Erythroblast (primary cell): ENCODE results near the gene NDUFS6.

Experiments
- DNase-seq, 2 experiments: peaks; one replicate each; lab custom pipeline; 2025; lab: John Stamatoyannopoulos, UW
- GATA1 ChIP-seq: IDR thresholded peaks from 2 replicates; pipeline ENCODE4 v1.6.1; 2011; ENCODE audit warnings: low read depth, mild to moderate bottlenecking, control low read depth, low read length, moderate library complexity
- POLR2A ChIP-seq: IDR thresholded peaks from 2 replicates; pipeline ENCODE4 v1.6.1; 2011; ENCODE audit warnings: mild to moderate bottlenecking, low read length

The NDUFS6 gene

DNA sequence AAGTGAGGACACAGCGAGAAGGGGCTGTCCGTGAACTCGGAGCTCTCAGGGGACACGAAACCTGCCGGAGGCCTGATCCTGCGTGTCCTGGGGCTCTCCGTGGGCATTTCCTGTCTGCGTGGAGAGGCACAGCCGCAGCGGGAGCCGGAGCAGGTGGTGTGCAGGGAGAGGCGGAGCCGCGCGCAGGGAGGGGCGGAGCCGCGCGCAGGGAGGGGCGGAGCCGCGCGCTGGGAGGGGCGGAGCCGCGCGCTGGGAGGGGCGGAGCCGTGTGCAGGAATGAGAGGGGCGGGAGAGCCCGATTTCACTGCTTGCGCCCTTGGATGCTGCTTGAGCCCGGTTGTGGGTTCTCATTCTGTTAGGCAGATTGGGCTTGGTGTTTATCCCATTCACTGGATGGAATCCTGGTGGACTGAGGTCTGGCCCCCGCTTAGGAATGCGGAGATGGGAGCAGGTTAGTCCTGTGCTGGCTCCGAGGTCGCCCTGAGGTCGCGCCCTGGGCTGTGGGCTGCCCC lies 26.7 kb downstream of the NDUFS6 start:
- TF ChIP-seq GATA1 (no peak), POLR2A (no peak)
- DNase-seq: peak in 1 of 2 experiments; percentile 20

DNA sequence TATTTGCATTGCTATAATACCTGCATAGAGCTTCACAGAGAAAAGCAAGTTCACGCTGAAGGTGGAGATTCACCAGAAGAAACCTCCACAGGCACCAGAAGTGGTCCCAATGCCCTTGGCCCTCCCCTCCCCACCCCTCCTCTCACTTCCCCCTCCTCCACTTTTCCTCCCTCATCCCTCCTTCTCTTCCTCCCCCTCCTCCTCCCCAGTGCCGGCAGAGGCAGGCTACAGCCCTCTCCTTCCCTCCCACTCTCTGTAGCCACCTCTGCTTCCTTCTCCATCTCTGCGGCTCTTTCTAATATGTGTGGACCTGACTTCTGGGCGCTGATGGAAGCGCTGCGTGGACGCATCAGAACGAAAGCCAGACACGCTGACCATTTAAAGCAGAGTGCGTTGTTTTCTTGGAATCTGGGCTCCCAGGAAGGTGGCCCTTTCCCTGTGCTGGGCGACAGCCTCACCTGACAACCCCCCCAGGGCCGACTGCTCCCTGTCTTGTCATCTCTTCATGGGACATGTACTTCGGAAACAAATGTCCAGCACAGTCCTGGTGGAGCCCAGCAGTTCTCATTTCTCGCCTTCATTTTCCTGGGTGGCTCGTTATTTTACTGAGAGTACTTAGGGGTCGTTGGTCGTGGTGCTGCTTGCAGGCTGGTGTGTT lies 29.5 kb downstream of the NDUFS6 start:
- no peak for DNase-seq

DNA sequence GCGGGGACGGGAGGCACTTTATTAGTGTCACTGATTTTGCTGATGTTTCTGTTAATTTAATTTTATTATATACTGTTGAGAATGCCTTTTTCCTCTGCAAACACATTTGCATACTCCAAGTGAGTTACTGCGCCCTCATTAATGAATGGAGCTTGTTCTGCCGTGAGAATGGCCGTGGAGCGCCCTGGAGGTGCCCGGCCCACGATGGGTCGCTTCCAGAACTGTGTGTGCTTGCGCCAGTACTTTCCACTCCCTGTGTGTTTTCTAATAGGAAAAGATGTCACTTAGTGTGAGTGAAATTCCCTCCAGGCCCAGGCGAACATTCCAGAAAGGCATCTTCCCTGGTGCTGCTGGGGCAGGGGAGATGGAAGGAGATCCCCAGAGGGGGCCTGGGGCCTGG lies 30.1 kb downstream of the NDUFS6 start:
- no peak for TF ChIP-seq GATA1

More for the DNA sequence above, 29.5 kb downstream of the NDUFS6 start:
- TF ChIP-seq GATA1 (no peak), POLR2A (no peak)

DNA sequence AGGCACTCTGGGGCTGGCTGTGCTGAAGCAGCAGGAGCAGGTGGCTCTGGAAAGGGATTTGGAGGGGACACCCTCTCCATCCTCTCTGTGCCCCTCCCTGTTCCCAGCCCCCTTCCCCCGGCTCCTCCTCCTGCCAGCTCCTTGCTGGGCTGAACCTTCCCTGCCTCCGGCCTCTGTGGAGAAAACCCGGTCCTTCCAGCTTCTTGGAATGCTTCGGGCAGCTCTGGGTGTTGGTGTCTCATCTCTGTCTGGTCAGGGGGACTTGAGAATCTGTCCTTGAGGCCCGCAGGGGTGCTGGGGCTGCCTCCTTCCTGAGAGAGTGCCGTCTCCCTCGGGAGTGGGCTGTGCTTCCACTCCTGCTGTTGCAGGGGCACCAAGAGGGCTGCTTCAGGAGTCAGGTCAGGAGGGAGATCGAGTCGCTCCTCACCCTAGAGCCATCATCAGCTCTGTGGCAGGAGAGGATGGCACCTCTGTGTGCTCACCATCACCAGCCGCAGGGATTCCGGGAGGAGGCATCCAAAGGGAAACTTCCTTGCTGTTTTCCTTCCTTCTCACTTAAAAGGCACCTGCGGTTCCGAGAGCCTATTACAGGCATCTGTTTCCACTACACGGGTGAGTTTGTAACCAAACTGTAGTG lies 30.6 kb downstream of the NDUFS6 start:
- no peak for DNase-seq
- TF ChIP-seq GATA1 (no peak), POLR2A (no peak)

More for the DNA sequence above, 30.1 kb downstream of the NDUFS6 start:
- no peak for DNase-seq

DNA sequence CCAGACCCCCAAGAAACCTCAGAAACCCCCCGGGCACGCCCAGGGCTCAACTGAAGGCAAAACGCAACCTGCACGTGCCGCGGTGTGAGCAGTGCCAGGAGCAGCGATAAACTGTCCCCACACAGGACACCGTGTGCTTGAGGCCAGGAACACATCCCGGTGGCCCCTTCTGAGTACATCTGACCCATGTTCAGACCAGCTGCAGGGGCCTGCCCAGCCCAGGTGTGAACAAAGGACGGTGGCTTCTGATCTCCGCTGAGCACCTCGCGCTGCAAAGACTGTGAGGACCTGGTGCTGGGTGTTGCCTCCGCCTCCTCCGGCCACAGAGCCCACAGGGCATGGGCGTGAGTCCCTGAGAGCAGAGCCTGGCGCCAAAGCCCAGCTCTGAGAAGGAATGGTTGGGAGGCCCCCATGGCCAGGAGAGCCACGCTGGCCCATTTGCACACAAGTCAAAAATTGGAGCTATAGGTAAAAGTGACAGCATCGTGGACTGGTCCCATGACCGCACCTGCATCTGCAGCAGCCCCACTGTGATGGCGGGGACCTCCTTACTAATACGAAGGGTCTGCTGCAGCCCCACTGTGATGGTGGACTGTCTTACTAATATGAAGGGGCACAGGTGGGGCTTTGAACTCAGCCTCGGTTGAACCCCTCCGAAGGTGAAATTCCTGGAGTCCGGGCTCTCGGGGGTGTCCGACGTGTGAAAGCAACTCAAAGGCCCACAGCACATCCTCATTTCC lies 31.5 kb downstream of the NDUFS6 start:
- no peak for DNase-seq
- no peak for TF ChIP-seq GATA1
- TF ChIP-seq POLR2A: no peak

DNA sequence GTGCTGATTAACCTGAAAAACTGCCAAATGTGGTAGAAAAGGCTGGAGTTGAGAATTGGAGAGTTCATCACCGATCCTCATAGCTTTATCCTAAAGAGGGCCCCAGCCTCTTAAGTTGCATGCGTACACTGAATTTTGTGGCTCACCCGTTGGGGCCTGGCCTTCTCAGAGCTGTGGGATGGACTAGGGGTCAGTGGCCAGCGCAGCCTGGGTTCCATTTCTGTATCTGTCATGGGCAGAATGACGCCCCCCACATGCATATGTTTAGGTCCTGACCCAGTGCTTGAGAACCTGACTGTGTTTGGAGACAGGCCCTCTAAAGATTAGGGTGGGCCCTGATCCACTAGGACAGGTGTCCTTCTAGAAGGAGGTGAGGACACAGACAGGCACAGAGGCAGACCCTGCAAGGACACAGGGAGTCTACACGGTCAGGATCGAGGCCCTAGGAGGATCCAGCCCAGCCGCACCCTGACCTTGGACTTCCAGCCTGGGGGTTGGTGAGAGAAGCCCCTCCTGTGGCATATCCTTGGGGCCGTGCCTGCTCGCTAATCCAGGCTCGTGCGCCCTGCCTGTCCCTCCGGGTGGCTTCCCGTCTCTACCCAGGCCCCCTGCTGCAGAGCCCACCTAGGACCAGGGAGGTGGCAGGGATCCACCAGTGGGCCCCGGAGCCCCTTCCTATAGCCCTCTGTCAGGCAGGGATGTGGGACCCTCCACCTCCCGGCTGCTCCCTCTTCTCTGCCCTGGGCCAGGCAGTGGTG lies 32.2 kb downstream of the NDUFS6 start:
- TF ChIP-seq POLR2A (no peak), GATA1 (no peak)

DNA sequence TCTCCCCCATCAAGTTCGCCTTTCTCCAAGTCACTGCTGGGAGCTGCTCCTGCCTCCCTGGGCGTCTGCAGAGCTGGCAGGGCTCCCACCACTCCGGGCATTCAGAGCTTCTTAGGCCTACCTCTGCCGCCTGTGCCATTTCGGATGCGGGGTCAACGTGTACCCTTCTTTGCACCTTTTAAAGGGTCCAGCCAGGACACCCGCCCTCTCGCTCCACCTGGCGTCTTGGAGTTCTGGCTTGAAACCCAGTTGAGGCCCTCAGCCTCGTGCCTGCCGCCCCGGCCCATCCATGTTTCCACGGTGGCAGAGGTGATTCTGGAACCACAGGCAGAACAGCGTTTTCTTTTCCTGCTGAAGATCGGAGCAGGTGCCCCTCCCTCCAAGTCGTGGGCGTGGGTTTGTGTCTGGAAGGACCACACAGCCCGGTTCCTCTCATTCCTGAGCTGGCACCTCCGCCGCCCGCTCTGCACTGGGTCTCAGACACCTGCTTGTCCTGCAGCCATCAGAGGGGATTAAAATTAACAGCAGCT lies 32.9 kb downstream of the NDUFS6 start:
- TF ChIP-seq POLR2A (no peak), GATA1 (no peak)
- no peak for DNase-seq

More for the DNA sequence above, 32.2 kb downstream of the NDUFS6 start:
- DNase-seq: no peak

DNA sequence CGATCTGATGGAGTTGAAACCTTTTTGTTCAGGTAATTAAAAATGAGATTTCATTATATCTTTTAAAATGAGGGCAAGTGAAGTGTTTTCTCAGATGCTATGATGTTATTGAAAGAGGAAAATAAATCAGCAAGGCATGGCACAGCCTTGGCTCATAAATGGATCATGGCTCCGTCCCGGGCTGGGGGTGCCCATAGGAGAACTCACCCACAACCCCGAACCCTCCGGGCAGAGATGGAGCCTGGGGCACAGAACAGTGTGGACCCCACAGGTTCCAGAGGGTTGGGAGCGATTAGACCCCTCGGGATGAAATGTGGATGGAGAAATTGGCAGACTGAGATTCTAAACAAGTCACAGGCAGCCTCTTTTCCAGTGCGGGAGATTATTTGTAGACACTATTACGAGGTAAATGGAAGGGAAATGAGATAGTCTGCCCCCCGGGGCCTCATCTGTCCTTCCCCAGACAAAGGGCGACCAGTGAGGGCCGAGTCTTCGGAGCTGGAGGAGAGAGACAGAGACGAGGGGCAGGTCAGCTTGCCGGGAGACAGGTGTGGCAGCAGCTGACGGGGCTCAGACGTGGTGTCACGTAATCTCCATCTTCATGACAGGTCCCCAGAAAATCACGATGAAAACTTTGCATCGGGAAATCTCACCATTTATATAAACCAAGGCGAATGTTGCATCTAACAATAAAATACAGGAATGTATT lies 33.7 kb downstream of the NDUFS6 start:
- TF ChIP-seq POLR2A (no peak), GATA1 (no peak)
- no peak for DNase-seq

DNA sequence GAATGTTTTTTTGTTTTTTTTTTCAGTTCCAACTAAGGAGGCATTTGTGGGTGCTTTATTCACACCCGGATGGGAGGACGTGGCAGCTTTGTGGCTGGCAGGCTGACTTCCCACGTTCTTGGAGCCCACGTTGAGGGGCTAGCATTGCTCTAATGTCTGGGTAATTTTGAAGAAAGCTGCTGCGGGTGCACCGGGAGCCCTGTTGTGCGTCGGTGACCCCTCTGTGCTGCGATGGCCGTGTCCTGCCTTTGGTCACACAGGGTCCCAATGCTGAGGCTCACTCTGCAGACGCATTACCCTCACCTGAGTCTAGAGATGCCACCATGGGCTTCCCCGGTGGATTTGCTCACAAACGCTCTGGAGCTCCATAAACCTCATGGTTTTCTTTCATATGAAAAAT lies 34.2 kb downstream of the NDUFS6 start:
- TF ChIP-seq POLR2A (no peak), GATA1 (no peak)
- DNase-seq: no peak

DNA sequence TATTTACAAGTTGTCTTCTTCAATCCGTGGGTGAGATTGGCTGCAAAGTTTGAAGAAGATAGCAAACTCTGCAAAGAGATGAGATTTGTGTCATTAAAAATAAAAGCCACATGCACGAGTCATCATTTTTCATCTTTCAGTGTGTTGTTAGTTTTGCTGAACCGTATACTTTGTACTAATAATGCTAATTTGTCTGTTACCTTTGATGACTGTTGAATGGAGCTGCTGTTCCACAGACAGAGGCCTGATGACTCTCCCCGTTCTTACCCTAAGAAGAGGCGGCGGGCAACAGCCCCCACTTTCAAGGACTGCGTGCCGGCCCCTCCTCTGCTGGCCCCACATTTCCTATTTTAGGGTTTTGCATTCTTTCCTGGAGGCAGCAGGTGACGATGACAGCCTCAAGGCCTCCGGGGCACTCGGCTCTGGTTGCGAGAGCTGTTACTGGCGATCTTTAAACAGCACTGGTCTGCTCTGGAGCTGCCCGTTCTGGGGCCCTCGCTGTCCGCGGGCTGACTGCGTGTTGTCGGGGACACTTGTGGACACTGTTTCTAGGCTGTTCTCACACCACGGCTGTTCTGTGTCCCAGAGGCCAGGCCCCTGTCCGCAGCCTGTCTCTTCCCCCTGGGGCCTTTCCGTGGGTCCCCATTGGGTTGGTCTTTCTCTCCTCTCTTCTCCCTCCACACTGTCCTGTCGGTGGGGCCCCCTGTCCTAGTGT lies 35.1 kb downstream of the NDUFS6 start:
- TF ChIP-seq POLR2A (no peak), GATA1 (no peak)

DNA sequence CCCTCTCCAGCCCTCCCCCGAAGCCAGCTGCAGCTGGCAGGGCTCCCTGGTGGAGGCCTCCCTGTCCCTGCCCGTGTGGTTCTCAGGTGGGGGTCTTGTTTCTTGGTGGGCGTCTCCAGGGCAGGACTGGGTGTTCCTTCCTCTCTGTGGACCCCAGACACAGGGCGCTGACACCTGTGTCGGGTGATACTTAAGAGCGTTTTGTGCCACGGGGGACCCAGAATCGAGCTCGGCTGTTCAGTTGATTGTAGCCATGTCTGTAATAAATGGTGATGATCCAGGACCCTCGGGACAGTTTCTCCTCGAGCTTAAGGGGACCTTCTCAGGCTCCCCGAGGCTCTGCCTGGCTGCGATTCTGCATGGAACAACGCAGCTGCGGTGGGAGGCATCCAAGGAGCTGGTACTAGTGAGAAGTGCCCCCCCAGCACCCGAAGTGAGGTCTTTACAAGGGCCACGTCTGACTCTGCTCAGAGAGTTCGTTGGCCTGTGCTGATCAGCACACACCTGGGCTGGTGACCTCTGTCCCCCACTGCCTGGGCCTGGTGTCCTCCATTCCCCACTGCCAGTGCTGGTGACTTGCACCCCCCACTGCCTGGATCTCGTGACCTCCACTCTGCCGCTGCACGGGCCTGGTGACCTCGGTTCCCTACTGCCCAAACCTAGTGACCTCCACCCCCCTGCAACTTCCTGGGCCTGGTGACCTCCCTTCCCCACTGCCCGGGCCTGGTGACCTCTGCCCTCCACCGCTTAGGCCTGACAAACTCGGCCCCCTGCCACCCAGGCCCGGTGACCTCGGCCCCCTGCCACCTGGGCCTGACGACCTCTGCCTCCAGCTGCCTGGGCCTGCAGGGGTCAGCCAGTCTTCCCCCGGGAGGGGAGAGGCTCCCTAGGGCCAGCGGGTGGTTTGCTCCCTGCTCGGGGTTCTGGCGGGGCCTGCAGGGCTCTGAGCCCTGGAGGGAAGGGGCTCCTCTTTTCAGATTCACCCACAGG lies 36.0 kb downstream of the NDUFS6 start:
- no peak for TF ChIP-seq POLR2A
- TF ChIP-seq GATA1: no peak
- DNase-seq: no peak

More for the DNA sequence above, 35.1 kb downstream of the NDUFS6 start:
- DNase-seq: no peak

DNA sequence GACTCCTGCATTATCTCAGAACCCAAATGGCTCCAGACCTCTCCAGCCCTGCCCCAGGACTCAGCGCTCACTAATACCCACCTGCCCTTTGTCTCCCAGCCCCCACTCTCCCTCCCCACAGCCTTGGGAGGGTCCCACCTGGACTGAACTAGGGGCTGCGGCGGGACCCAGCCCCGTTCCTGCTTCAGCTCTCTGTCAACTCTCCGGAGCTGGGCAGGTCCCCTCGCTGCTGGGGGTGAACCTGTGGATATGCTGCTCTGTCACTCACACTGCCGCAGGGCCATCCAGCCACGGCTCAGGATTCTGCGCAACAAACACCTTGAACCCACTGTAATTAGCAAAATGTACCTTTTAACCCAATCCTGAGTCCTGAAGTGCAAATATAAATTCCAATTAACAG lies 36.8 kb downstream of the NDUFS6 start:
- TF ChIP-seq GATA1 (no peak), POLR2A (no peak)
- DNase-seq: no peak
